H7 (cell line): Measurements from ENCODE around the gene PSMD13. TPM values are rescaled to one million over a fixed set of nuclear protein-coding genes. Genes with fewer than 3 reads are reported as not detected.
"Not testable (repeated sequence)": the region's sequence is repeated elsewhere in the genome, so short reads cannot be mapped to it uniquely, and the experiment has no call there.

Source experiments
- DNase-seq: peaks from one replicate; pipeline ENCODE4 v3.0.0; 2012
- H3K27me3 ChIP-seq: 2 replicates; pipeline ENCODE4 v1.6.0; 2011; ENCODE audit warnings: mild to moderate bottlenecking, low read length; ENCODE audit not compliant: control insufficient read depth, insufficient read depth
- H3K36me3 ChIP-seq: replicated peaks from 2 replicates; pipeline ENCODE4 v1.5.1; 2011; ENCODE audit warnings: low read length; ENCODE audit not compliant: control insufficient read depth, insufficient read depth
- H3K4me3 ChIP-seq: 2 replicates; pipeline ENCODE4 v1.5.1; 2011; ENCODE audit warnings: low read depth, mild to moderate bottlenecking, control low read depth, low read length, moderate library complexity; ENCODE audit not compliant: insufficient read depth
- total RNA-seq: library from RNA; depleted of rRNA; stranded (reverse); fragments of >200 nt; shearing (Covaris generic); gene quantifications from 2 replicates; pipeline ENCODE4 v1.2.3, GENCODE V29; 2014

Gene PSMD13
- total RNA-seq, 1 experiment from 2014 or later: 234 TPM

DNA sequence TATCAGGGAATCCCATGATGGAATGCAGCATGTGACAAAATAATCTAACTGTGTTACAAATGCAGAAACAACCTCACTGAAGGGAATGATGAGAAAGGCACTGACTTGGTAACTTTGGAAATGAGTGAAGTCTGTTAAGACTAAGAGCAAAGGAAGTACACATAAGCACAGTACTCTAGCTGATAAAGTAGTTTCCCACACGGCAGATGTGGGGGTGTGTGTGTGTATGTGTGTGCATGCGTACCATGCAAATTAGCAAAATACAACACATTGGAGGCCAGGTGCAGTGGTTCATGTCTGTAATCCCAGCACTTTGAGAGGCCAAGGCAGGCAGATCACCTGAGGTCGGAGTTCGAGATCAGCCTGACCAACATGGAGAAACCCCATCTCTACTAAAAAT is 24.8 kb downstream of the PSMD13 start:
- no peaks in the 10 kb centered on the region for H3K36me3 ChIP-seq
- no peaks in the 10 kb centered on the region for H3K27me3 ChIP-seq
- H3K4me3 ChIP-seq: no peak overlapping the region
- DNase-seq: no peak

DNA sequence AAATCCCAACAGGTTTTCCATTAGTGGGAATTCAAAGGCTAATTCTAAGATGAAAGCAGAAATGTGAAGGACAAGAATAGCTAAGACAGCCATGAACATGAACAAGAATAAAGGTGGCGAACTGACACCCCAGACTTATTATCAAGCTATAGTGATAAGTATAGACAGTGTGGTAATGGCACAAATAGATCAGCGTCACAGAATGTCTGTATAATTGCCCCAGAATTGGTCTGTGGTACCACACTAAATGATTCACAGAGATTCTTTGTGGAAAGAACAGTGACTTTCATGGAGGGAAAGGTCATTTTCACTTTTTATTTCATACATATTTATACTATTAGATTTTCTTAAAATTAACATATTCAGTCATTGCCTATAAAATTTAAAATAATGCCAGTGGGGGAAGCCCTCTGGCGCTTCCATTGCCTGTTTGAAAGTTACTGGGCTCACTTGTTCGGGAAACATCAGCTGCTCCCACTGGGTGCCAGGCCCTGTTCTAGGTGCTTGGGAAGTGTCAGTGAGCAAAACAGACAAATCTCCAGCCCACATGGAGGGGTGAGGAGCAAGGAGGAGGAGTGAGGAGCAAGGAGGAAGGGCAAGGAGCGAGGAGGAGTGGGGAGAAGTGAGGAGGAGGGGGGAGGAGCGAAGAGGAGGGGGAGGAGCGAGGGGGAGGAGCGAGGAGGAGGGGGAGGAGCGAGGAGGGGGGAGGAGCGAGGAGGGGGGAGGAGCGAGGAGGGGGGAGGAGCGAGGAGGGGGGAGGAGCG is 30.1 kb downstream of the PSMD13 start:
- no peaks in the 10 kb centered on the region for H3K27me3 ChIP-seq
- no peaks in the 10 kb centered on the region for H3K36me3 ChIP-seq
- peak; percentile 80 for DNase-seq
- H3K4me3 ChIP-seq: no peak overlapping the region

DNA sequence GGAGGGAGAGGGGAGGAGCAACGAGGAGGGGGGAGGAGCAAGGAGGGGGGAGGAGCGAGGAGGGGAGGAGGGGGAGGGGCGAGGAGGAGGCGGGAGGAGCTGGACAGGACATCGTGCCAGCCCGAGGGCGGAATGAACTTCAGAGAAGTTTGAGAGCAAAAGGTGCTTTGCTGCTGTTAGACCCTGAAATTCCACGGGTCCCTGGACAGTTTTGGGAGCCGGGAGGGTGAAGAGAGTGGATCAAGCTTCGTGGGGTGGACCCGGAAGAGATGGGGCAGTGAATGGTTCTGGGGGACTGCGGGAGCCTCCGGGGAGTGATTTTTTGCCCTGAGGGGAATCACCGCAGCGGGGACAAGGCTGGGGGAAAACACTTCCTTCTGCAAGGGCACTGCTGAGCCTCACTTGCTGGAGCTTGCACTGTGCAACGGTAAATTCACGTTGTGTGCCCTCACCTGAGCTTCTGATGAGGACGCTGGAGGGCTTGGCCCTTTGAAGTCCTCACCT is 30.8 kb downstream of the PSMD13 start:
- H3K4me3 ChIP-seq: peak overlapping the region; percentile 38
- peak; percentile 83 for DNase-seq
- H3K36me3 ChIP-seq: no peaks in the 10 kb centered on the region
- H3K27me3 ChIP-seq: no peaks in the 10 kb centered on the region

DNA sequence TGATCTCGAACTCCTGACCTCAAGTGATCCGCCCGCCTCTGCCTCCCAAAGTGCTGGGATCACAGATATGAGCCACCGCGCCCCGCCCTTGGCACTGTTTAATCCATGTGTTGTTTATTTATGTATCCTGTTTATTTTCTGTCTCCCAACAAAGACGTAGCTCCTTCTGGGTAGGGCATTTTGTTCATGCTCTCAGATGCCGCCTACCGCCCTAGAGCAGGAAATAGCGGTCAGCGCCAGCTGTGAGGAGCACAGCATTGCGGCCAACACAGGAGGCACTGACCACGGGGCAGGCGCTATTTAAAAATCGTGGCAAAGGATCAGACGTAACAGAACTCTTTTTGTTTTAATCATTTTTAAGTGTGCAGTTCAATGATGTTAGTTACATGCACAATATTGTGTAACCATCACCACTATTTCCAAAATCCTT is 32.0 kb downstream of the PSMD13 start:
- 0 out of 2 replicates have a peak overlapping the region, but pooled peaks have one; percentile 0 for H3K4me3 ChIP-seq
- peak; percentile 79 for DNase-seq
- not testable (repeated sequence) for H3K27me3 ChIP-seq, H3K36me3 ChIP-seq

DNA sequence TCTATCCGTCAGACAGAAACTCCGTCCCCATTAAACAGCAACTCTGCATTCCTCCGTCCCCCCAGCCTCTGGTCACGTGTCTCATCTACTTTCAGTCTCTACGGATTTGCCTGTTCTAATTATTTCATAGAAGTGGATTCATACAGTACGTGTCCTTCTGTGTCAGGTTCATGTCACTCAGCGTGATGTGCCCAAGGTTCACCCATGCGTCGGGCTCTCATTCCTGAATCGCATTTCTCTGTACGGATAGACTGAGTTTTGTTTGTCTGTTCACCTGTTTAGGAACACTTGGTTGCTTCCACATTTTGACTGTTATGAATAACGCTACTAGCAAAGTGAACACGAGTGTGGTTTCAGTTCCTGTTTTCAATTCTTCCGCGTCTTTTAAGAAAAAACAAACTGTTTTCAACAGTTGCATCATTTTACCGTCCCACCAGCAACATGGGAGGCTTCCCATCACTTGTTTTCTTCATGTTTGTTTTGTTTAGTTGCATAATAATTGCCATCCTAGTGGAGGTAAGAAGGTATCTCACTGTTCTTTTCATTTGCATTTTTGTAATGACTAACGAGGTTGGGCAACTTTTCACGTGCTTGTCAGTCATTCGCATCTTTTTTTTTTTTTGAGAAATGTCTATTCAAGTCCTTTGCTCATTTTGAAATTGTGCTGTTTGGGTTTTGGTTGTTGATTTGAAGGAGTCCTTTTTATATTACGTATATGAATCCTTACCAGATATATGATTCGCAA is 32.5 kb downstream of the PSMD13 start:
- 0 out of 2 replicates have a peak overlapping the region, but pooled peaks have one; percentile 8 for H3K4me3 ChIP-seq
- DNase-seq: peak; percentile 64
- no peaks in the 10 kb centered on the region for H3K27me3 ChIP-seq
- no peaks in the 10 kb centered on the region for H3K36me3 ChIP-seq

DNA sequence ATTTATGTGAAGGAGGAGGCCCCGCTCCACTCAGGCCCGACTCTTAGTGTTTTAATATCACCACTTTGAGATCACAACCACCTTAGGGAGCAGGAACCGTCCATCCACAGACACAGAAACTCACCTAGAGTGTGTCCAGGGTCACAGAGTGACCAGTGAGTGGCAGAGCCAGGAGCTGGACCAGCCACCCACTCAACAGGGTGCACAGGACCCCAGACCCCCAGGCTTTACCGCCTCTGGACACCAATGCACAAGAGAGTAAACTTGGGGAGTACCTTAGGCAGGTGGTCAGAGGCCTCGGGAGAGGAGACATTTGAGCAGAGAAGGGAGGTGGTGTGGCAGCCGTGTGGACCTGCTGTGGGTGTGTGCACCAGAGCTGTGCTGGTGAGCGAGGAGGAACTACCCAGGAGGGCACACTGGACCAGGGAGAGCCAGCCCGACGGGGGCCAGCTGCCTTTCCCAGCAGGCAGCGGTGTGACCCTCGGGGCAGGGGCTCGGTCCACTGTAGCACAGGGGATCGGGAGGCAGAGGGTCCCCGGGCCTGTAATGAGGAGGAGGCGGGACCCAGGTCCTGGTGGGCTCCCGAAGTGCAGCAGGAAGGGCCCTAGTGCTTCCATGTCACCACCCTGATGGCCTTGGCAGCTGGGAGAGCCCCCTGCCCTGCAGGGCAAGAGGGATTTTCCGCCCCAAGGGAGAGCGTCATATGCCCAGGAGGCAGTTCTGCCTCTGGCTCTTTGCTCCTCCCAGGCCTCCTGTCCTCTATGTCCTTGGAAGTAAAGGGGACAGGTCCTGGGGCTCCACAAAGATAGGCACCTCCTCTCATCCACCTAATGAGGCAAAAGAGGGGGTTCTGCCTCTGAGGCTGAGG is 33.9 kb downstream of the PSMD13 start:
- no peaks in the 10 kb centered on the region for H3K36me3 ChIP-seq
- H3K4me3 ChIP-seq: no peak overlapping the region
- no peaks in the 10 kb centered on the region for H3K27me3 ChIP-seq
- peak; percentile 52 for DNase-seq

DNA sequence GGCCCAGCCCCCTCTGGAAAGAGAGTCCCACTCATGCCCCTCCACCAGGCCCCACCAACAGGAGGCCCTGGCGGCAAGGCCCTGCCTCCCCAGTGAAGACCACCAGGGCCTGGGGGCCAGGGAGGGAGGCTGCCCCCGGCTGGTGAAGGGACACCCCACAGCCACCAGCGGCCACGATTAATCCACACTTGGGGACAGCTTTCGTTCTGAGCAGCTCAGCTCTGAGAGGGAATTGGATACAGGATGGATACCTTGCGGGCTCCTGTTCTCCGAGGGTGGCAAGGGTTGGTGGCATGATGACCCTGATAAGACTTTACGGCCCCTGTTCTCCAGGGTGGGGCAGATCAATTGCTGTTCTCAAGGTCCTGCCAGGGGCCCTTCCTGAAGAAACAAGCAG is 34.5 kb downstream of the PSMD13 start:
- peak; percentile 47 for DNase-seq
- Histone ChIP-seq H3K36me3 (no peaks in the 10 kb centered on the region), H3K4me3 (no peak overlapping the region), H3K27me3 (no peaks in the 10 kb centered on the region)

DNA sequence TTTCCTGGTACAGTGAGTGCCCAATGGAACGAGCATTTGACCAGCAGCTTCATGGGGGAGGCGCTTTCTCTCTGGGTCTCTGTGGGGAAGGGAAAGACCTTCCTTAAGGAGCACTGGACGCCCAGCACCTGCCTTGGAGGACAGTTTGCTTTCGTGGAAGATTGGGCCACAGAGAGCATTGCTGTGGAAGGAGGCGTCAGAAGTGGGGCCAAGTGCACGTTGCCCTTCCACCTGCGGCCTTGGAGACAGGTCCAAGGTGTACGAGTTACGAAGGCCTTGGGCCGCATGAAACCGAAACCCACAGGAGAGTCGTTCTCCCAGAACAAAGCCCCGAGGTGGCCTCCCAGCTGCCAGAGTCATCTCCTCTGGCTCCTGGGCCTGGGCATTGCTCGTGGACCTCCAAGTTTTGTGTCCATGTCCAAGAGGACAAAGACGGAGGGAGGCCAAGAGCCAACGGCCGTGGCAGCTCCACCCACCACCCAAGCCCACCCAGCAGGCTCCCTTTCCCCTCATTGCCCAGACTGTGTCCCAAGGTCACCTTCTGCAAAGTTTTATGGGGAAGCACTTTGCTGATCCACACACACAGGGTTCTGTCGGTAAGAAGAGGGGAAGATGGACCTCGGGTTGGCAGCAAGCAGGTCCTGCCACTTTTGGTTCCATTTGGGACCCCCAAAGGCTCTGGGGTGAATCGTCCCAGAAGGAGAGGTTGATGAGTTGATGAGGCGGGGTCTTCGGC is 35.6 kb downstream of the PSMD13 start:
- H3K36me3 ChIP-seq: no peaks in the 10 kb centered on the region
- no peak overlapping the region for H3K4me3 ChIP-seq
- H3K27me3 ChIP-seq: no peaks in the 10 kb centered on the region
- peak; percentile 10 for DNase-seq

DNA sequence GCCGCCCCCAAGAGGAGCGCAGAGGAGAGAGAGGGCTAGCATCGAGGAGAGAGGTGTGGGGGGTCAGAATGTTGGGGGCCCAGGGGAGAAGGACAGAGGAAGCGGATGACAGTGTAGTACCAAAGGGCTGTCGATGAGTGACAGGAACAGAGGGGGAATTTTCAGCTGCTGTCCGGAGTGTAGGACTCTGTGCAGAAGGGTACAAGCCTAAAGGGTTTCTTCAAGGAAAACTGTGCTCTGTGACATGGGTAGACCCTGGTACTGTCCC is 36.1 kb downstream of the PSMD13 start:
- DNase-seq: peak; percentile 14
- H3K36me3 ChIP-seq: no peaks in the 10 kb centered on the region
- no peaks in the 10 kb centered on the region for H3K27me3 ChIP-seq
- no peak overlapping the region for H3K4me3 ChIP-seq

DNA sequence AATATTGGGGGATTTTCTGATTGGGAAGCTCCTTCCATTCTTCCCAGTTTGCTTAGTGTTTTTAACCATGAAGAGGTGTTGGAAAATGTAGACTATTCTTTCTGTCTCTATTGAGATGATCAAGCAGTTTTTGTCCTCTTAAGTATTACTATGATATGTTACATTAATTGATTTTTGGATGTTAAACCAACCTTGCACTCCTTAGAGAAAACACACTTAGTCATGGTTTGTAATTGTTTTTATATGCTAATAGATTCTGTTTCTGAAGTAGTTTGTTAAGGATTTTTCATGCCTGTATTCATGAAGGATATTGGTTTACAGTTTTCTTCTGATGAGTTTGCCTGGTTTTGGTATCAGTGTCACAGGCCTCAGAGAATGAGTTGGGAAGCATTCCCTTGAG is 39.4 kb downstream of the PSMD13 start:
- Histone ChIP-seq H3K27me3 (no peaks in the 10 kb centered on the region; the same call in 1 of the 2 replicates), H3K36me3 (no peaks in the 10 kb centered on the region), H3K4me3 (no peak overlapping the region)
- DNase-seq: no peak

DNA sequence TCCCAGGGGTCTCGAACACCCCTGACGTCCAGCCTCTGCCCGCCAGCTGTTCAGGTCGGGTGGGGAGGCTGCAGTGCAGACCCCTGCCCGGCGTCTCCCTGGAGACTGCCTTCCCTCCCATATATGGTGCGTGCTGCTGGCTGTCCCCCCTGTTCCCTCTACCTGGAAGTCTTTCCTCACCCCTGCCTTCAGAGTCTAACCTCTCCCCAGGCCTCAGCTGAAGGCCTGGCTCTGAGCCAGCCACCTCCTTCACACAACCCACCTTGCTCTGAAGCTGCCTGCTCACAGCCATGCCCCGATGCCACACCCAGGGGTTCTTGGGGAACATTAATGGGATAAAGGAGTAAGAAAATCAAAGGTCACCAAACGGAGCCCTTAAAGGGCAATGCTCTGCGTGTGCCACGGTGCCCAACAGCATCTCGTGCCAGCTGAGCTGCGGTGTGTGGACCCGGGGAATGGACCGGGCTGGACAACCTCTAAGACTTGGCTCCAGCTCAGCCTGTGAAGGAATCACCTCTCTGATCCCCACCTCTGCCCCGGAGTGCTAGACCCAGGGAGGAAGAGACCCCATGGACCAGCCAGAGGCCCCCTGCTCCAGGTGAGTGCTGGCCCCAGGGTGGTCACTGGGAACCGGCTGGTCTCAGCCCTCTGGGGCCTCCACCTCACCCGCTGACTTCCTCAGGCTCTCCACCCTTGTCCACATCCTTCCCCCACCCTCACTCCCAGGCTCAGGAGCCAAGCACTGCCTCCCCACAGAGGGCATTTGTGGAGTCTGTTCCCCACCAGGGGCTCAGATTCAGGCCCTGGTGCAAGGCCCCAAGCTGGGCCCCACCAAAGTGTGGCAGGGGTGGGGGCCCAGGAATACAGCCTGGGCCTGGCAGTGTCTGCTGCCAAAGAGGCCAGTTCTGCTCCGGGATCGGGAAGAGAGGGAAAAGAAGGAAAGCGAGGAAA is 41.5 kb downstream of the PSMD13 start, which contains the start of gene NLRP6:
TSS of gene NLRP6 (plus strand) at position 407 of the 951 bp plus-strand sequence. CDS start at position 570, 163 bp downstream.
- H3K36me3 ChIP-seq: no peaks in the 10 kb centered on the region
- DNase-seq: peak; percentile 52
- H3K27me3 ChIP-seq: no peaks in the 10 kb centered on the region; the same call in 1 of the 2 replicates
- no peak within 1 kb of the TSS for H3K4me3 ChIP-seq

DNA sequence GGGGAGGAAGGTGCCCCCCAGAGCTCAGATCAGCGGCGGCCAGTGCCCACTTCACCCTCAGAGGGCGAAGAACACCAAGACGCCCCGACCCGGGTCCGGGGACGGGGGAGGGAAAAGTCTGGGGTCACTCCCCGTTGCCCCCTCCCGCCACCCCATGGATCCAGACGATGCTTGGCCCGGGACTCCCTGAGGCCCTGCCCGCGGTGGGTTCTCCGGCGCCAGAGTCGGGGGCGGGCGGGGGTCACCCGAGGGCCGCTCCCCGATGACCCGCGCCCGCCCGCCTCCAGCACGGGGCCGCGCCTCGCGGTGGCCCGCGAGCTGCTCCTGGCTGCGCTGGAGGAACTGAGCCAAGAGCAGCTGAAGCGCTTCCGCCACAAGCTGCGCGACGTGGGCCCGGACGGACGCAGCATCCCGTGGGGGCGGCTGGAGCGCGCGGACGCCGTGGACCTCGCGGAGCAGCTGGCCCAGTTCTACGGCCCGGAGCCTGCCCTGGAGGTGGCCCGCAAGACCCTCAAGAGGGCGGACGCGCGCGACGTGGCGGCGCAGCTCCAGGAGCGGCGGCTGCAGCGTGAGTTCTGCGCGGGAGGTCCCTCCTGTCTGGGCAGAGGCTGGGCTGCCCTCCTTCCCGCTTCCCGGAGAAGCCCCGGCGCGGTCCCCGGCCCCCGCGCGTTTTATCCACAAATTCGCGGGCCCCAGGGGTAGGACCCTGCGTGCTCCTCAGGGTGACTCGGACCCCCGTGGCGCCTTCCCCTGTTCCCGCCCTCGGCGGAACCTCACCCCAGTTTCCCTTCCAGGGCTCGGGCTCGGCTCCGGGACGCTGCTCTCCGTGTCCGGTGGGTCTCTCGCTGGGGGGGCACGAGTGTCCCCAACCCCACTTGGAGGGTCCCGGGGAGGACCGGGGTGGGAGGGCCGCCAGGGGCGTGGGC is 42.5 kb downstream of the PSMD13 start:
- H3K36me3 ChIP-seq: no peaks in the 10 kb centered on the region
- DNase-seq: peak; percentile 70
- no peaks in the 10 kb centered on the region; the same call in 1 of the 2 replicates for H3K27me3 ChIP-seq
- no peak overlapping the region for H3K4me3 ChIP-seq
